ENCODE results near the gene PDE4D. TPM values are rescaled to one million over a fixed set of nuclear protein-coding genes. Genes with fewer than 3 reads are reported as not detected.

The PDE4D gene
- total RNA-seq, 6 experiments from 2014 or later: 1.6 to 10.3 (median 5.6) TPM

- no peaks in the 10 kb centered on the region for H3K36me3 ChIP-seq
- TF ChIP-seq, protein P1, sequence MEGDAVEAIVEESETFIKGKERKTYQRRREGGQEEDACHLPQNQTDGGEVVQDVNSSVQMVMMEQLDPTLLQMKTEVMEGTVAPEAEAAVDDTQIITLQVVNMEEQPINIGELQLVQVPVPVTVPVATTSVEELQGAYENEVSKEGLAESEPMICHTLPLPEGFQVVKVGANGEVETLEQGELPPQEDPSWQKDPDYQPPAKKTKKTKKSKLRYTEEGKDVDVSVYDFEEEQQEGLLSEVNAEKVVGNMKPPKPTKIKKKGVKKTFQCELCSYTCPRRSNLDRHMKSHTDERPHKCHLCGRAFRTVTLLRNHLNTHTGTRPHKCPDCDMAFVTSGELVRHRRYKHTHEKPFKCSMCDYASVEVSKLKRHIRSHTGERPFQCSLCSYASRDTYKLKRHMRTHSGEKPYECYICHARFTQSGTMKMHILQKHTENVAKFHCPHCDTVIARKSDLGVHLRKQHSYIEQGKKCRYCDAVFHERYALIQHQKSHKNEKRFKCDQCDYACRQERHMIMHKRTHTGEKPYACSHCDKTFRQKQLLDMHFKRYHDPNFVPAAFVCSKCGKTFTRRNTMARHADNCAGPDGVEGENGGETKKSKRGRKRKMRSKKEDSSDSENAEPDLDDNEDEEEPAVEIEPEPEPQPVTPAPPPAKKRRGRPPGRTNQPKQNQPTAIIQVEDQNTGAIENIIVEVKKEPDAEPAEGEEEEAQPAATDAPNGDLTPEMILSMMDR (IDR thresholded peaks at IDR 0.05): no peak
- no peak for TF ChIP-seq POLR2A (IDR thresholded peaks at IDR 0.05)
Observed at GRCh38 chr5:59169768-59170150, 723.8 kb downstream of the PDE4D start.

GRCh38 chr5:59169081-59169767, 724.3 kb downstream of the PDE4D start:
- H3K4me1 ChIP-seq: no peaks in the 10 kb centered on the region
- DNase-seq: no peak
- ATAC-seq: no peak
- H3K27ac ChIP-seq: no peak overlapping the region
- no peaks in the 10 kb centered on the region for H3K27me3 ChIP-seq
- intact Hi-C loops (cut with DNase I): no loop called here
- TF ChIP-seq, protein P1 (IDR thresholded peaks at IDR 0.05): no peak
- no peak for TF ChIP-seq POLR2A (IDR thresholded peaks at IDR 0.05)
- H3K9me3 ChIP-seq: no peaks in the 10 kb centered on the region
- H3K36me3 ChIP-seq: no peaks in the 10 kb centered on the region
- no peak overlapping the region for H3K4me3 ChIP-seq
- 85% methylated on average over 7 of the region's 7 CpGs for WGBS (ENCODE audit: insufficient coverage, low coverage, low lambda C conversion rate, missing lambda C conversion rate)

More at GRCh38 chr5:59169768-59170150, 723.8 kb downstream of the PDE4D start:
- H3K27me3 ChIP-seq: no peaks in the 10 kb centered on the region
- no peak overlapping the region for H3K4me3 ChIP-seq
- 100% methylated on average over 1 of the region's 1 CpG for WGBS (ENCODE audit: insufficient coverage, low coverage, low lambda C conversion rate, missing lambda C conversion rate)
- DNase-seq (no peak), ATAC-seq (no peak)
- no peaks in the 10 kb centered on the region for H3K9me3 ChIP-seq
- H3K27ac ChIP-seq: no peak overlapping the region
- intact Hi-C loops (cut with DNase I): no loop called here
- H3K4me1 ChIP-seq: no peaks in the 10 kb centered on the region

DNA sequence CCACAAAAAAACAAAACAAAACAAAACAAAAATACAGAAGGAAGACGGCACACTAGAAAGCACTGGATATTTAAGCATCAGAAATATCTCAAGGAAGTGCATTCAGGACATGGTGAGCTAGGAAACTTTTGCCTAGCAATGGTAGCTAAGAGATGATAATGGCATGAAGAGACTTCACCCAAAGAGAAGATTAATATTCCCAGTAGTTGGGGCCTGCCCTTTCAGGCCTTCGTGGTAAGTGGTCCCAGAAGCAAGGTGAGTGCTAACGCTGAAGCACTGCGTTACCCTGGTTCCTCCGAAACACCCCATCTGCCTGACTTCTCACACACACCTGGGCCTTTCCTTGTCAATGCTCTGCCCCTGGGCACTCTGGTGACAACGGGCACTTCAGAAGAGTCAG, 725.5 kb downstream of the PDE4D start:
- no peak overlapping the region for H3K4me3 ChIP-seq
- no peaks in the 10 kb centered on the region for H3K4me1 ChIP-seq
- H3K36me3 ChIP-seq: no peaks in the 10 kb centered on the region
- no peak overlapping the region for H3K27ac ChIP-seq
- DNase-seq (no peak), ATAC-seq (no peak)
- intact Hi-C loops (cut with DNase I): no loop called here
- 81% methylated on average over 2 of the region's 6 CpGs for WGBS (ENCODE audit: insufficient coverage, low coverage, low lambda C conversion rate, missing lambda C conversion rate)
- no peaks in the 10 kb centered on the region for H3K9me3 ChIP-seq
- no peaks in the 10 kb centered on the region for H3K27me3 ChIP-seq
- no peak for TF ChIP-seq POLR2A (IDR thresholded peaks at IDR 0.05)
- TF ChIP-seq, protein P1 (IDR thresholded peaks at IDR 0.05): no peak

DNA sequence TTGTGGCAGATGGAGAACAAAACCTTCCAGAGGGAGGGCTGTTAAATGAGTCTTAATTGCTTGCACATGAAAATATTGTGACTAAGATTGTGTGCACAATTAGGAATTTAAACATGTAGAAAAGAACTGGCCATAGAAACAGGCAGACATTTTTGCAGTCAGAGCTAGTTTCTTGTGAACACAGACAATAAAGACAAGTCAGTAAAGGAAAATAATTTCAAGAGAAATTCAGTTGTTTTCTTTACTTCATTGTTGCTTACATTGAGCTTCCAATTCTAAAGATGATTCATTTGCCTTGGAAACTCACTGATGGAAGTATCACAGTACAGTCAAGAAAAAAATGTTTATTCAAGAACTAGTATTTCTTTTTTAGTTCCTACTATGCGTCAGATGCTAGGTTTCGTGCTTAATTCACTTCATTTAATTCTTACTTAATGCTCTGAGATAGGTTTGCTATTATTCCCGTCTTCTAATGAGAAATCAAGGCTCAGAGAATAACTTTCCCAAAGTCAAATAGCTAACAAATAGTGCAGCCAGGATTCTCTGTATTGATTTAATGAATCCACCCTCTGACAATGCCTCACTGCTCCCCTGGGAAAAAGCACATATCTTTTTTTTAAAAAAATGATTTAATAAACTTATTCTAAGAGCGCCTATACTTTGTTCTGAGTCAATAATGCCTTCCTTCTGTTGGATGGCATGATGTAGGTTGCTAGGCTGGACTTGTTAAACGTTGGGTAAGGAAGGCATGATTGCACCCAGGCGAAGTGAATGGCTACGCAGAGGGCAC, 729.3 kb downstream of the PDE4D start:
- WGBS (ENCODE audit: insufficient coverage, low coverage, low lambda C conversion rate, missing lambda C conversion rate): 74% methylated on average over 7 of the region's 7 CpGs
- no peaks in the 10 kb centered on the region for H3K9me3 ChIP-seq
- intact Hi-C loops (cut with DNase I): no loop called here
- no peaks in the 10 kb centered on the region for H3K27me3 ChIP-seq
- no peaks in the 10 kb centered on the region for H3K36me3 ChIP-seq
- TF ChIP-seq, protein P1 (IDR thresholded peaks at IDR 0.05): no peak
- no peak for TF ChIP-seq POLR2A (IDR thresholded peaks at IDR 0.05)
- H3K4me1 ChIP-seq: peaks cover 0 to under 1% (median 0%) of the 10 kb centered on the region in 4 donors
- no peak overlapping the region for H3K4me3 ChIP-seq
- ATAC-seq (no peak), DNase-seq (no peak)
- no peak overlapping the region for H3K27ac ChIP-seq

Data from right lobe of liver (tissue), 6 donors.